Spleen (tissue), 7 donors: Measurements from ENCODE around the gene RARRES2.
"Not testable (repeated sequence)": the region's sequence is repeated elsewhere in the genome, so short reads cannot be mapped to it uniquely, and the experiment has no call there.

Experiments
- POLR2A ChIP-seq, 3 donors: fragments of 450-650 bp; IDR thresholded peaks; one replicate each; pipeline ENCODE4 v1.5.1; 2017; ENCODE audit warnings: antibody characterized with exemption in 3 of 3, mild to moderate bottlenecking in 1 of 3
- POLR2AphosphoS5 ChIP-seq, 3 donors: sonication (generic); formaldehyde crosslinking; IDR thresholded peaks; one replicate each; pipeline ENCODE4 v1.5.1; 2017; ENCODE audit warnings: antibody characterized with exemption in 3 of 3
- TF ChIP-seq, protein P1 (sequence below), 11 experiments: fragments of 200-600 bp in 7 of 11; fragments of 450-650 bp in 4 of 11; sonication (generic) in 4 of 11; IDR thresholded peaks in 8 of 11; conservative IDR thresholded peaks in 3 of 11; 1 replicate in 7 of 11; 2 replicates in 4 of 11; pipeline versions ENCODE4 v1.4.0 to v1.8.0; 2016 to 2021; ENCODE audit warnings: antibody characterized with exemption in 11 of 11, inconsistent platforms in 4 of 11, mild to moderate bottlenecking in 1 of 11
- donor health status: DM: no; HTN: no; CAD: no; lungs with moderate emphysema.
- donor health status: DM: no; HTN: no; CAD: no.
- donor health status: DM: no; HTN: no; CAD: no.

- TF ChIP-seq POLR2A, POLR2AphosphoS5 (IDR thresholded peaks at IDR 0.05): not testable (repeated sequence)
- TF ChIP-seq, protein P1, sequence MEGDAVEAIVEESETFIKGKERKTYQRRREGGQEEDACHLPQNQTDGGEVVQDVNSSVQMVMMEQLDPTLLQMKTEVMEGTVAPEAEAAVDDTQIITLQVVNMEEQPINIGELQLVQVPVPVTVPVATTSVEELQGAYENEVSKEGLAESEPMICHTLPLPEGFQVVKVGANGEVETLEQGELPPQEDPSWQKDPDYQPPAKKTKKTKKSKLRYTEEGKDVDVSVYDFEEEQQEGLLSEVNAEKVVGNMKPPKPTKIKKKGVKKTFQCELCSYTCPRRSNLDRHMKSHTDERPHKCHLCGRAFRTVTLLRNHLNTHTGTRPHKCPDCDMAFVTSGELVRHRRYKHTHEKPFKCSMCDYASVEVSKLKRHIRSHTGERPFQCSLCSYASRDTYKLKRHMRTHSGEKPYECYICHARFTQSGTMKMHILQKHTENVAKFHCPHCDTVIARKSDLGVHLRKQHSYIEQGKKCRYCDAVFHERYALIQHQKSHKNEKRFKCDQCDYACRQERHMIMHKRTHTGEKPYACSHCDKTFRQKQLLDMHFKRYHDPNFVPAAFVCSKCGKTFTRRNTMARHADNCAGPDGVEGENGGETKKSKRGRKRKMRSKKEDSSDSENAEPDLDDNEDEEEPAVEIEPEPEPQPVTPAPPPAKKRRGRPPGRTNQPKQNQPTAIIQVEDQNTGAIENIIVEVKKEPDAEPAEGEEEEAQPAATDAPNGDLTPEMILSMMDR (IDR thresholded peaks at IDR 0.05 in 8 of 11, conservative IDR thresholded peaks at IDR 0.05 in 3 of 11), result not testable (repeated sequence)
These were observed 52.6 kb downstream of the RARRES2 start for GRCh38 chr7:150288816-150289215.
